Cardiac muscle cell (in vitro differentiated cells and primary cell): ENCODE data around the gene RERE. TPM values are rescaled to one million over a fixed set of nuclear protein-coding genes. Genes with fewer than 3 reads are reported as not detected.

Experiments used
- DNase-seq, 2 donors: peaks; one replicate each; pipeline versions ENCODE4 v3.0.0 to v3.0.0-alpha.2; 2010 to 2017; ENCODE audit warnings: low read depth in 1 of 2, low spot score in 1 of 2
- H3K27ac ChIP-seq: fragments of 200-600 bp; sonication (generic); 2 replicates; pipeline ENCODE4 v1.5.1; 2016
- H3K27me3 ChIP-seq: fragments of 200-600 bp; sonication (generic); 2 replicates; pipeline ENCODE4 v1.6.0; 2016; ENCODE audit warnings: control low read depth
- H3K36me3 ChIP-seq: fragments of 200-600 bp; sonication (generic); 2 replicates; pipeline ENCODE4 v1.5.1; 2016; ENCODE audit warnings: control low read depth
- H3K4me1 ChIP-seq: fragments of 200-600 bp; sonication (generic); 2 replicates; pipeline ENCODE4 v1.8.1; 2017; ENCODE audit warnings: low read depth, mild to moderate bottlenecking, mixed run types
- H3K4me3 ChIP-seq: fragments of 200-600 bp; sonication (generic); 2 replicates; pipeline ENCODE4 v1.5.1; 2016; ENCODE audit warnings: mild to moderate bottlenecking
- H3K9me3 ChIP-seq: fragments of 200-600 bp; sonication (generic); 2 replicates; pipeline ENCODE4 v1.5.1; 2017; ENCODE audit warnings: low read depth, mild to moderate bottlenecking, control low read depth
- CTCF ChIP-seq: IDR thresholded peaks from 2 replicates; pipeline ENCODE4 v1.5.1; 2012; ENCODE audit warnings: low read depth, mild to moderate bottlenecking, low read length
- polyA plus RNA-seq: library from polyadenylated mRNA; unstranded; fragments of >200 nt; fragmentation: Nextera tagmentation; extraction: Ambion mirVana; gene quantifications from 2 replicates; pipeline ENCODE4 v1.2.1, GENCODE V29; 2016
- total RNA-seq: library from RNA; depleted of rRNA; stranded (reverse); fragments of >200 nt; gene quantifications from 2 replicates; pipeline ENCODE4 v1.2.3, GENCODE V29; 2016

RERE gene
- total and polyA plus RNA-seq, 2 experiments from 2014 or later = 72.5 to 81.0 TPM

GRCh38 chr1:8763888-8764287 is 53.6 kb downstream of the RERE start:
- Histone ChIP-seq H3K27me3 (no peaks in the 10 kb centered on the region), H3K4me3 (no peak overlapping the region), H3K4me1 (peaks cover 28% of the 10 kb centered on the region), H3K9me3 (no peaks in the 10 kb centered on the region), H3K27ac (peak overlapping the region; percentile 73), H3K36me3 (no peaks in the 10 kb centered on the region)
- peak; percentile 34 to 48 for DNase-seq
- TF ChIP-seq CTCF = no peak

GRCh38 chr1:8754993-8755392 is 62.4 kb downstream of the RERE start:
- no peaks in the 10 kb centered on the region for H3K27me3 ChIP-seq
- H3K27ac ChIP-seq = no peak overlapping the region
- no peaks in the 10 kb centered on the region for H3K36me3 ChIP-seq
- no peak for TF ChIP-seq CTCF
- no peak overlapping the region for H3K4me3 ChIP-seq
- H3K4me1 ChIP-seq = peaks cover 37% of the 10 kb centered on the region
- no peak for DNase-seq
- H3K9me3 ChIP-seq = no peaks in the 10 kb centered on the region

GRCh38 chr1:8754247-8754650 is 63.2 kb downstream of the RERE start:
- no peak overlapping the region for H3K4me3 ChIP-seq
- no peaks in the 10 kb centered on the region for H3K36me3 ChIP-seq
- H3K27ac ChIP-seq = peak overlapping the region; percentile 27
- no peak for DNase-seq
- H3K9me3 ChIP-seq = no peaks in the 10 kb centered on the region
- no peaks in the 10 kb centered on the region for H3K27me3 ChIP-seq
- TF ChIP-seq CTCF = no peak
- H3K4me1 ChIP-seq = peaks cover 37% of the 10 kb centered on the region

- TF ChIP-seq CTCF = no peak
- Histone ChIP-seq H3K27me3 (no peaks in the 10 kb centered on the region), H3K4me1 (peaks cover 37% of the 10 kb centered on the region), H3K36me3 (no peaks in the 10 kb centered on the region), H3K4me3 (no peak overlapping the region), H3K27ac (no peak overlapping the region), H3K9me3 (no peaks in the 10 kb centered on the region)
- no peak for DNase-seq
These were observed 63.7 kb downstream of the RERE start for GRCh38 chr1:8753736-8754135.

- DNase-seq = no peak
- Histone ChIP-seq H3K4me1 (peaks cover 37% of the 10 kb centered on the region), H3K4me3 (no peak overlapping the region), H3K9me3 (no peaks in the 10 kb centered on the region), H3K27me3 (no peaks in the 10 kb centered on the region), H3K27ac (no peak overlapping the region), H3K36me3 (no peaks in the 10 kb centered on the region)
- TF ChIP-seq CTCF = no peak
These were observed 64.3 kb downstream of the RERE start for GRCh38 chr1:8752921-8753713.
